SHP77 (cell line): ENCODE results near the gene KCNJ4.
"Not testable (repeated sequence)": the region's sequence is repeated elsewhere in the genome, so short reads cannot be mapped to it uniquely, and the experiment has no call there.

Experiments
- DNase-seq, 2 experiments: peaks; one replicate each; lab custom pipeline; 2025; lab: John Stamatoyannopoulos, UW

KCNJ4 gene

DNA sequence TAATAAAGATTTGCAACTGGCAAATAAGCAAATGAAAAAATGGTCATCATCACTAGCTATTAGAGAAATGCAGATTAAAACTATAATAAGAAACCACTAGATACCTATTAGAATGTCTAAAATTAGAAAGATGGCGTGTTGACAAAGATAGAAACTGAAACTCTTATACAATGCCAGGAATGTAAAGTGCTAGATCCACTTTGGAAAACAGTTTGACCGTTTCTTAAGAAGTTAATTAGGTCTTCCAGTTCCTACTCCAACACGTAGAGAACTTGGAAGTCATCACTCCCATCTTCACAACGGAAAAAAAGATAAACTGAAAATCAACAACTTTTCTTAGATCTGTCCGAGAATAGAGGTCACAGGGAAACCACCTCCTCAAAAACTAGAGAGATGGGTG, 68.1 kb downstream of the KCNJ4 start:
- DNase-seq: not testable (repeated sequence)

DNA sequence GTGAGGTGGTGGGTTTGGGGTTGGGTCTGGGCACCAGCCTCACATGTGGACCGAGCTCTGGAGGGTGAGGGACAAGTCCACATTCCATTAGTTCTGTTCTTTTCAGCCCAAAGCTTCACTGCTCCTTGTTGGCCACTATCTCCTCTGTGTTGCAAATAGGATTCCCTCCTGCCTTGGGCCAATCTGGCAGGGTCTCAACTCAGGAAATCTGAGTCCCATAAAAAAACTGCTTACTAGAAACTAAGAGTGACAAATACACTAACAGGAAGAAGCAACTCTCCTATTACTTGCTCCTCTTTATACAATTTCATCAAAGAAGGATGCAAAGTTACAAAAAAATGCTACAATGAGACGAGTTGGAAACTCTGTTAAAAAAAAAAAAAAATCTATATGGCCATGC, 71.6 kb downstream of the KCNJ4 start:
- no peak for DNase-seq

DNA sequence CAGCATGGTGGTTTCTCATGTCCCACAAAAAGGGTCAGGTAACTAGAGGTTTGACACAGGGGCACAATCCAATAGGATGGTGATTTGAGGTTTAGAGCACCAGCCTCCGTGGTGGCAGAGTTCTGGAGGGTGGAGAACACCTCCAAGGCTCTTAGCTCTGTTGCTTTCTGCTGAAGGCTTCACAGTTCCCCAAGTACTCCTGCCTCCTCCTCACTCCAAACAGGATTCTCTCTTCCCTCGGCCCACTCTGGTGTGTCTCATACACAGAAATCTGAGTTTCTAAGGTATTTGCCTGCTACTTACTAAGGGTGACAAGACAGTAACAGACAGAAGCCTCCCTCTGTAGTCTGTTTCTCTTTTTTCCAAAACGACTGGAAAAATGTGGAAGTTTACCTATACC, 73.6 kb downstream of the KCNJ4 start:
- DNase-seq: not testable (repeated sequence)
